T-cell (primary cell): Measurements from ENCODE around the gene MIDN. TPM values are rescaled to one million over a fixed set of nuclear protein-coding genes. Genes with fewer than 3 reads are reported as not detected.

Experiments
- ATAC-seq, 4 experiments: fragments of 200-7000 bp in 3 of 4; fragments of 150-1000 bp in 1 of 4; cut with Tn5 transposase; replicated peaks in 1 of 4; 1 replicate in 3 of 4; 2 replicates in 1 of 4; pipeline ENCODE4 v1.10.0; 2021; ENCODE audit warnings: moderate library complexity in 3 of 4, mild to moderate bottlenecking in 2 of 4, moderate number of reproducible peaks in 1 of 4
- CTCF ChIA-PET, 2 donors: fragments of 300-600 bp; sonication (Branson Sonifier 250); formaldehyde crosslinking; loops; one replicate each; lab custom pipeline; 2022; ENCODE audit warnings: antibody characterized with exemption in 2 of 2; lab: Charles Lee
- POLR2A ChIA-PET, 2 donors: fragments of 300-600 bp; sonication (Branson Sonifier 250); formaldehyde crosslinking; loops; one replicate each; lab custom pipeline; 2022; ENCODE audit warnings: antibody characterized with exemption in 2 of 2; lab: Charles Lee
- DNase-seq, 35 experiments: peaks; one replicate each; pipeline versions ENCODE4 v3.0.0 to v3.0.0-alpha.2; 2013 to 2023
- H3K27ac ChIP-seq: one replicate; pipeline ENCODE4 v1.5.1; 2013; ENCODE audit warnings: low read length
- H3K27me3 ChIP-seq, 2 experiments: replicated peaks in 1 of 2; 1 replicate in 1 of 2; 2 replicates in 1 of 2; pipeline versions ENCODE4 v1.6.1 to v1.7.0; 2013; ENCODE audit warnings: low read length in 1 of 2, mixed read lengths in 1 of 2; ENCODE audit not compliant: control insufficient read depth in 2 of 2, insufficient read depth in 2 of 2; ENCODE audit errors: extremely low read depth in 1 of 2
- H3K36me3 ChIP-seq, 2 donors: 1 replicate in 1 of 2; 2 replicates in 1 of 2; pipeline versions ENCODE4 v1.6.1 to v1.7.0; 2013; ENCODE audit warnings: low read length in 1 of 2; ENCODE audit not compliant: control insufficient read depth in 2 of 2, insufficient read depth in 1 of 2; ENCODE audit errors: extremely low read depth in 1 of 2
- H3K4me1 ChIP-seq, 2 experiments: 1 replicate in 1 of 2; 2 replicates in 1 of 2; pipeline versions ENCODE4 v1.6.1 to v1.7.0; 2013; ENCODE audit warnings: low read length in 2 of 2, mixed read lengths in 1 of 2; ENCODE audit not compliant: insufficient read depth in 2 of 2, control insufficient read depth in 1 of 2; ENCODE audit errors: extremely low read depth in 1 of 2
- H3K4me3 ChIP-seq, 2 donors: 1 replicate in 1 of 2; 2 replicates in 1 of 2; pipeline versions ENCODE4 v1.5.1 to v1.7.0; 2013; ENCODE audit warnings: mild to moderate bottlenecking in 2 of 2, low read length in 1 of 2, moderate library complexity in 1 of 2; ENCODE audit not compliant: control insufficient read depth in 1 of 2; ENCODE audit errors: extremely low read depth in 1 of 2
- H3K9me3 ChIP-seq: 2 replicates; pipeline ENCODE4 v1.7.0; 2013
- H3K27ac Mint-ChIP-seq, 2 donors: one replicate each; pipeline ENCODE4 v1.8.0; 2020 to 2021; ENCODE audit warnings: mild to moderate bottlenecking in 2 of 2, mixed read lengths in 2 of 2
- H3K27me3 Mint-ChIP-seq, 2 donors: one replicate each; pipeline ENCODE4 v1.8.0; 2021 to 2022; ENCODE audit warnings: mixed read lengths in 2 of 2
- H3K36me3 Mint-ChIP-seq: one replicate; pipeline ENCODE4 v1.8.0; 2021; ENCODE audit warnings: mixed read lengths
- H3K4me1 Mint-ChIP-seq, 3 donors: one replicate each; pipeline ENCODE4 v1.8.0; 2020 to 2022; ENCODE audit warnings: mixed read lengths in 3 of 3, mild to moderate bottlenecking in 1 of 3
- H3K4me3 Mint-ChIP-seq, 3 donors: one replicate each; pipeline ENCODE4 v1.8.0; 2020 to 2022; ENCODE audit warnings: mild to moderate bottlenecking in 3 of 3, mixed read lengths in 3 of 3, moderate library complexity in 3 of 3
- H3K9me3 Mint-ChIP-seq, 3 donors: one replicate each; pipeline ENCODE4 v1.8.0; 2020 to 2022; ENCODE audit warnings: mixed read lengths in 3 of 3
- WGBS: methylation state at CpG from one replicate; pipeline ENCODE4 v1.1.5; 2013; ENCODE audit warnings: missing lambda C conversion rate; ENCODE audit not compliant: insufficient coverage; 5-methylcytosine and 5-hydroxymethylcytosine counted together
- total RNA-seq, 35 experiments: library from RNA in 6 of 35; stranded (reverse) in 6 of 35; fragments of 120-200 nt in 1 of 35; gene quantifications; one replicate each; pipeline versions ENCODE4 v1.2.1 to v1.2.4 and lab custom pipeline; 2013 to 2026

Gene MIDN
- total RNA-seq, 5 donors from 2014 or later (not counting 1 experiment from before 2014, with no cell fraction given) = 54.0 to 161 (median 66.9) TPM

DNA sequence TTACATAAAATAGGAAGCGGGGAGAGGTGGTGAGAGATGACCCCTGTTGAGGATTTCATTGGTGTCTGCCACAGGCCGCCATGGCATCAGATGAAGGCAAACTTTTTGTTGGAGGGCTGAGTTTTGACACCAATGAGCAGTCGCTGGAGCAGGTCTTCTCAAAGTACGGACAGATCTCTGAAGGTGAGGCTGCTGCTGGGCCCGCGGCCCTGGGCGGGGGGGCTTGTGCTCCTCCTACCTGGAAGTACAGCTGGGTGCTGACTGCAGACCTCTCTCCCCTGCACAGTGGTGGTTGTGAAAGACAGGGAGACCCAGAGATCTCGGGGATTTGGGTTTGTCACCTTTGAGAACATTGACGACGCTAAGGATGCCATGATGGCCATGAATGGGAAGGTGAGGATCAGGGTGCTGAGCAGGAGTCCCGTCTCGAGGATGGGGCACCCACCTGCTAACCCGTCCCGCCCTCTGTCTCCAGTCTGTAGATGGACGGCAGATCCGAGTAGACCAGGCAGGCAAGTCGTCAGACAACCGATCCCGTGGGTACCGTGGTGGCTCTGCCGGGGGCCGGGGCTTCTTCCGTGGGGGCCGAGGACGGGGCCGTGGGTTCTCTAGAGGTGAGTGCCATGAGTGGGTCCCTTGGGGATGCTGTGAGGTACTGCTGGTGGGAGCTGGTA, 22.6 kb downstream of the MIDN start:
- peak overlapping the region; percentile 95 to 99 for H3K4me3 ChIP-seq
- H3K27me3 ChIP-seq = no peaks in the 10 kb centered on the region
- Mint-ChIP-seq H3K9me3 (no peaks in the 10 kb centered on the region), H3K4me3 (peak overlapping the region; percentile 82 to 94 (median 89)), H3K27ac (peak overlapping the region; percentile 86 to 89), H3K27me3 (no peaks in the 10 kb centered on the region), H3K36me3 (peaks cover 37% of the 10 kb centered on the region), H3K4me1 (peaks cover 58 to 68% (median 58%) of the 10 kb centered on the region in 3 donors)
- DNase-seq = peak in 1 of 35 experiments; percentile 32
- ChIA-PET POLR2A (no interaction called here), CTCF (no interaction called here)
- H3K4me1 ChIP-seq = peaks cover 51 to 87% of the 10 kb centered on the region in 2 experiments
- ATAC-seq = no peak
- WGBS = 64% methylated on average over 20 of the region's 26 CpGs
- H3K36me3 ChIP-seq = peaks cover 21 to 47% of the 10 kb centered on the region in 2 donors
- no peaks in the 10 kb centered on the region for H3K9me3 ChIP-seq
- peak overlapping the region; percentile 91 for H3K27ac ChIP-seq

DNA sequence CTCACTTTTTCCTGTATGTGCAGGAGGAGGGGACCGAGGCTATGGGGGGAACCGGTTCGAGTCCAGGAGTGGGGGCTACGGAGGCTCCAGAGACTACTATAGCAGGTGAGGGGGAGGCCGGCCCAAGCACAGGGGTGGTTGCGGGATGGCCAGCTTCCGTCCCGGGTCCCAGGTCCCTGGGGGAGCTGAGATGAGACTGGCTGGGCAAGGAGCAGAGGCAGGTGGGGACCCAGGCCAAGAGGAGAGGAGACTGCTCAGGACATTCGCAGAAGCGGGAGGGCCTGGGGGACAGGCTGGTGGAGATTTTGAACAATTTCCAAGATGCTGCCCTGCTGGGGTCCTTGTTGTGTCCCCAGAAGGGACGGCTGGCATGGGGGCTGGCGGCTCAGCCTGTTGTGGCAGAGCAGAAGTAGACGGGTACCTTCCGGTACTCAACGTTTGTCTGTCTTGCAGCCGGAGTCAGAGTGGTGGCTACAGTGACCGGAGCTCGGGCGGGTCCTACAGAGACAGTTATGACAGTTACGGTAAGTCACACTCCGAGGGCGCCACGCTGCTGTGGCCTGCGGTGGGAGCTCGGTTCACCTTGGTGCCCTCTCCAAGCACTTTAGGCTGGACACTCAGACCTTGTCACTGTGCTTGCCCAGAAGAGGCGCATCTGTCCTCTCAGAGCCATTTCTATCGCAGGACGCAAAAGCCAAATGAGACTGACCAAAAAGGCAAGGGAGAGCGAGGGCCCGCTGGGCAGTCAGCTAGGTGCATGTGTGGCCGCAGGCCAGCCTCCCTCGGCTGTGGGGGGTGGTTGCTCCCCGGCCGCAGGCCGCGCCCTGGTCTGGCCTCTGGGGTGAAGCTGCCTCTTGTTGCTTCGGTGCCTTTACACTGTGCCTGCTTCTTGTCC, 23.4 kb downstream of the MIDN start:
- peaks cover 60 to 71% (median 62%) of the 10 kb centered on the region in 3 donors for H3K4me1 Mint-ChIP-seq
- CTCF ChIA-PET = no interaction called here
- peaks cover 57 to 87% of the 10 kb centered on the region in 2 experiments for H3K4me1 ChIP-seq

DNA sequence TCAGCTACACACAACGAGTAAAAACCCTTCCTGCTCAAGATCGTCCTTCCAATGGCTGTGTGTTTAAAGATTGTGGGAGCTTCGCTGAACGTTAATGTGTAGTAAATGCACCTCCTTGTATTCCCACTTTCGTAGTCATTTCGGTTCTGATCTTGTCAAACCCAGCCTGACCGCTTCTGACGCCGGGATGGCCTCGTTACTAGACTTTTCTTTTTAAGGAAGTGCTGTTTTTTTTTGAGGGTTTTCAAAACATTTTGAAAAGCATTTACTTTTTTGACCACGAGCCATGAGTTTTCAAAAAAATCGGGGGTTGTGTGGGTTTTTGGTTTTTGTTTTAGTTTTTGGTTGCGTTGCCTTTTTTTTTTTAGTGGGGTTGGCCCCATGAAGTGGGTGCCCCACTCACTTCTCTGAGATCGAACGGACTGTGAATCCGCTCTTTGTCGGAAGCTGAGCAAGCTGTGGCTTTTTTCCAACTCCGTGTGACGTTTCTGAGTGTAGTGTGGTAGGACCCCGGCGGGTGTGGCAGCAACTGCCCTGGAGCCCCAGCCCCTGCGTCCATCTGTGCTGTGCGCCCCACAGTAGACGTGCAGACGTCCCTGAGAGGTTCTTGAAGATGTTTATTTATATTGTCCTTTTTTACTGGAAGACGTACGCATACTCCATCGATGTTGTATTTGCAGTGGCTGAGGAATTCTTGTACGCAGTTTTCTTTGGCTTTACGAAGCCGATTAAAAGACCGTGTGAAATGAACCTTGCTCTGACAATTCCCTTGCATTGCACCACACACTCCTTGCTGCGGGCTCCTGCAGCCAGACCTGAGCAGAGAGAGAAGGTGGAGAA, 24.3 kb downstream of the MIDN start:
- WGBS = 61% methylated on average over 13 of the region's 33 CpGs
- ATAC-seq (no peak), DNase-seq (peak in 1 of 35 experiments; percentile 29)
- POLR2A ChIA-PET = interaction anchor here in 1 of 2 donors (0.5 to 0.9 kb wide), 2 partner anchors 28 to 195 kb away, joined by 3 read pairs; no protein-coding TSS in a partner anchor
- CTCF ChIA-PET = no interaction called here
- Mint-ChIP-seq H3K27ac (peak overlapping the region; percentile 72 to 76), H3K9me3 (no peaks in the 10 kb centered on the region), H3K27me3 (no peaks in the 10 kb centered on the region), H3K4me3 (peak overlapping the region; percentile 44 to 94 (median 66)), H3K36me3 (peaks cover 40% of the 10 kb centered on the region), H3K4me1 (peaks cover 58 to 68% (median 58%) of the 10 kb centered on the region in 3 donors)
- H3K4me3 ChIP-seq = no peak overlapping the region
- no peaks in the 10 kb centered on the region for H3K27me3 ChIP-seq
- peaks cover 21 to 47% of the 10 kb centered on the region in 2 donors for H3K36me3 ChIP-seq
- H3K9me3 ChIP-seq = no peaks in the 10 kb centered on the region
- peak overlapping the region; percentile 9 for H3K27ac ChIP-seq
- H3K4me1 ChIP-seq = peaks cover 54 to 87% of the 10 kb centered on the region in 2 experiments

More for the DNA sequence above, 23.4 kb downstream of the MIDN start:
- H3K36me3 ChIP-seq = peaks cover 21 to 47% of the 10 kb centered on the region in 2 donors
- WGBS = 83% methylated on average over 34 of the region's 37 CpGs
- Mint-ChIP-seq H3K27ac (peak overlapping the region; percentile 86 to 89), H3K27me3 (no peaks in the 10 kb centered on the region), H3K4me3 (peak overlapping the region; percentile 82 to 94 (median 89)), H3K36me3 (peaks cover 39% of the 10 kb centered on the region), H3K9me3 (no peaks in the 10 kb centered on the region)
- no peaks in the 10 kb centered on the region for H3K27me3 ChIP-seq
- H3K4me3 ChIP-seq = peak overlapping the region; percentile 2 to 99
- ATAC-seq (no peak), DNase-seq (peak in 1 of 35 experiments; percentile 15)
- H3K9me3 ChIP-seq = no peaks in the 10 kb centered on the region
- POLR2A ChIA-PET = interaction anchor here in 1 of 2 donors (0.5 kb wide), 1 partner anchor 27 kb away, joined by 3 read pairs; no protein-coding TSS in a partner anchor
- H3K27ac ChIP-seq = peak overlapping the region; percentile 91

DNA sequence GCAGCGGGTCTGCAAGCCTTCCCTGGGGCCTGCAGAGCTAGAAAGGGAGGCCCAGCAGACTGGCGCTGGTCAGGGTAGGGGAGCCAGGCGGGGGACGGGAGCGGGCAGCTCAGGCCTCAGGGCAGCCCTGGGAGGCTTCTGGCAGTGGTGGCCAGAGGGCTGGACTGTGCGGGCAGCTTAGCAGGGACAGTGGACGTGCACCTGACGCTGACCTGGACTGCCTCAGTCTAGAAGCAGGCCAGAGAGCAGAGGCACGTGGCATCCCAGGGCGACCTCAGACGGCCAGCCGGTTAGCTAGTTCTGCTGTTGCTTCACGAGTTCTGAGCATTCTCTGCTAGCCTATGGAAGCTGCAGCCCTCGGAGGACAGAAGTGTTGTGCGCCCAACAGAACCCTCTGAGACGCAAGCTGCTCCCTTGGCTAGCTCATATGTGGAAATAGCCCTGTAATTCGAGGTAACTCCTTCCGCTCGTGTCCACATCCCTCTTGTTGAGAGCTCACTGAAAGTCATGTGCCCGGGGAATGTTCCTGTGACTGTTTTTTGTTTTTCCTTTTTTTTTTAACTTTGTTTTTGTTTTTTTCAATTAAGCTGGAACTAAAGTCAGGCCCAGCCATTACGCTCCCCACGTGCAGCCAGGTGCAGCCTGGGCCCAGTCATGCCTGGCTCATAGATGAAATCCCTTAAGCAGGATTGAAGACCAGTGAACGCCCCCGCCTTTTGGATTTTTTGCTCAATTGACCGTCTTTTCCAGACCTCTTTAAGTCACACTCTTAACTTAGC, 25.1 kb downstream of the MIDN start:
- Histone ChIP-seq H3K36me3 (peaks cover 23 to 47% of the 10 kb centered on the region in 2 donors), H3K27ac (no peak overlapping the region), H3K27me3 (no peaks in the 10 kb centered on the region), H3K4me1 (peaks cover 49 to 80% of the 10 kb centered on the region in 2 experiments), H3K9me3 (no peaks in the 10 kb centered on the region), H3K4me3 (no peak overlapping the region)
- WGBS = 85% methylated on average over 20 of the region's 25 CpGs
- Mint-ChIP-seq H3K27me3 (no peaks in the 10 kb centered on the region), H3K36me3 (peaks cover 40% of the 10 kb centered on the region), H3K27ac (peak overlapping the region; percentile 75 to 76), H3K4me3 (peak overlapping the region; percentile 44 to 94 (median 66)), H3K4me1 (peaks cover 56 to 66% (median 57%) of the 10 kb centered on the region in 3 donors), H3K9me3 (no peaks in the 10 kb centered on the region)
- ATAC-seq (no peak), DNase-seq (peak in 1 of 35 experiments; percentile 21)
- CTCF ChIA-PET = interaction anchor here in 1 of 2 donors (0.7 kb wide), 1 partner anchor 28 kb away, joined by 4 read pairs; no protein-coding TSS in a partner anchor
- POLR2A ChIA-PET = interaction anchor here in 1 of 2 donors (0.7 to 0.9 kb wide), 2 partner anchors 171 to 196 kb away, joined by 3 read pairs; no protein-coding TSS in a partner anchor

DNA sequence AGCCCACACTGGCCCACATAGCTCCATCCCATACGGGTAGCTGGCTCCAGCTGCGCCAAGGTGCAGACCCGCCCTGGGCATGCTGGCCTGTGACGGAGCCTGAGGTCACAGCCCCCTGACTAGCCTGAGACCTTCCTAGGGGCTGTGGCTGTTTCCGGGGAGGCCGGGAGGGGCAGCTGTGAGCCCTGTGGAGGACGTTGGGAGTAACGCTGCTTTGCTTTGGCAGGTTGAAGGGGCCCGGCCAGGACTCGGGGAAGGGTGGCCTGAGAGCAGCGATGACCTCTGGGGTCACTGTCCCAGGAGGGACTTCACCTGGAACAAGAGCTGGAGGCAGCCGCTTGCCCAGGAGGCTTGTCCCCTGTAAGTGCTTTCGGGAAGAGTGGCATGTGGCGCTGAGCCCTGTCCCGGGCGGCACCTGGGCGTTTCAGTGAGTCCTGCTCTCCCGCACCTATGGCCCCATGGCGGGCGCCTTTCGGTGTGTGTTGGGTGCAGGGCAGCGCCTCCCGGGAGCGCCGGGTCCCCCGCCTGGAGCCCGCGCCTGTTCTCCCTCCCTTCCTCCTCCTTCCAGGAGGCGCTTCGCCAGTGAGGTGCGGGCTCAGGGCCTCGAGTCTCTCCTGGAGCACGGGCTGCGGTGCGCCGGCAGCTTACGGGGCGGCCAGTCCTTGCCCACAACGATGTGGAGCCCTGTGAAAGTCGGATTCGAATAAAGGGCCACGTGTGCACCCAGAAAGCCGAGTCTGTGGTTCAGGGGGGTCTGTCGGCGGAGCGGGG, 25.9 kb downstream of the MIDN start:
- H3K27ac ChIP-seq = peak overlapping the region; percentile 59
- ATAC-seq = no peak
- H3K27me3 ChIP-seq = no peaks in the 10 kb centered on the region
- peak in 1 of 35 experiments; percentile 22 for DNase-seq
- ChIA-PET CTCF (no interaction called here), POLR2A (interaction anchor here in 1 of 2 donors (0.6 to 0.9 kb wide), 2 partner anchors 27 to 197 kb away, joined by 3 to 5 read pairs; no protein-coding TSS in a partner anchor)
- H3K9me3 ChIP-seq = no peaks in the 10 kb centered on the region
- peaks cover 29 to 55% of the 10 kb centered on the region in 2 donors for H3K36me3 ChIP-seq
- Mint-ChIP-seq H3K36me3 (peaks cover 40% of the 10 kb centered on the region), H3K4me1 (peaks cover 51 to 60% (median 52%) of the 10 kb centered on the region in 3 donors), H3K27me3 (no peaks in the 10 kb centered on the region), H3K9me3 (no peaks in the 10 kb centered on the region), H3K27ac (peak overlapping the region; percentile 34 to 75), H3K4me3 (peak overlapping the region; percentile 34 to 94 (median 56))
- H3K4me3 ChIP-seq = peak overlapping the region; percentile 26 to 32
- H3K4me1 ChIP-seq = peaks cover 45 to 76% of the 10 kb centered on the region in 2 experiments
- WGBS = 90% methylated on average over 37 of the region's 46 CpGs
